Smooth muscle cell (in vitro differentiated cells): ENCODE measurements around the gene KCTD7. TPM values are rescaled to one million over a fixed set of nuclear protein-coding genes. Genes with fewer than 3 reads are reported as not detected.

Experiments
- DNase-seq: peaks from one replicate; lab custom pipeline; 2025; ENCODE audit not compliant: unreplicated experiment; lab: John Stamatoyannopoulos, UW
- H2AFZ ChIP-seq: fragments of 200-600 bp; sonication (generic); 2 replicates; pipeline ENCODE4 v1.6.0; 2016; ENCODE audit warnings: antibody characterized with exemption, low read depth, mild to moderate bottlenecking
- H3F3A ChIP-seq: fragments of 200-600 bp; sonication (generic); 2 replicates; pipeline ENCODE4 v1.6.0; 2017; ENCODE audit warnings: antibody characterized with exemption, low read depth
- H3K27ac ChIP-seq: fragments of 200-600 bp; sonication (generic); 2 replicates; pipeline ENCODE4 v1.5.1; 2016; ENCODE audit warnings: low read depth, mild to moderate bottlenecking
- H3K27me3 ChIP-seq: fragments of 200-600 bp; sonication (generic); 2 replicates; pipeline ENCODE4 v1.6.1; 2016; ENCODE audit warnings: low read depth, mild to moderate bottlenecking
- H3K36me3 ChIP-seq: fragments of 200-600 bp; sonication (generic); 2 replicates; pipeline ENCODE4 v1.5.1; 2016; ENCODE audit warnings: low read depth
- H3K4me1 ChIP-seq: fragments of 200-600 bp; sonication (generic); 2 replicates; pipeline ENCODE4 v1.5.1; 2016; ENCODE audit warnings: low read depth
- H3K4me2 ChIP-seq: fragments of 200-600 bp; sonication (generic); 2 replicates; pipeline ENCODE4 v1.6.0; 2016; ENCODE audit warnings: mild to moderate bottlenecking
- H3K4me3 ChIP-seq: fragments of 200-600 bp; sonication (generic); 2 replicates; pipeline ENCODE4 v1.5.1; 2016; ENCODE audit warnings: mild to moderate bottlenecking
- H3K79me2 ChIP-seq: fragments of 200-600 bp; sonication (generic); 2 replicates; pipeline ENCODE4 v1.6.0; 2016; ENCODE audit warnings: low read depth, mild to moderate bottlenecking
- H3K9ac ChIP-seq: fragments of 200-600 bp; sonication (generic); 2 replicates; pipeline ENCODE4 v1.6.0; 2016; ENCODE audit warnings: low read depth
- H3K9me3 ChIP-seq: fragments of 200-600 bp; sonication (generic); replicated peaks from 2 replicates; pipeline ENCODE4 v1.5.1; 2016; ENCODE audit warnings: low read depth
- H4K20me1 ChIP-seq: fragments of 200-600 bp; sonication (generic); 2 replicates; pipeline ENCODE4 v1.6.0; 2016; ENCODE audit warnings: low read depth
- WGBS: methylation state at CpG from one replicate; pipeline ENCODE4 v1.1.7; 2016; ENCODE audit warnings: low lambda C conversion rate; 5-methylcytosine and 5-hydroxymethylcytosine counted together
- polyA plus RNA-seq: library from polyadenylated mRNA; unstranded; fragments of >200 nt; fragmentation: Nextera tagmentation; extraction: Ambion mirVana; gene quantifications from 2 replicates; pipeline ENCODE4 v1.2.1, GENCODE V29; 2016
- total RNA-seq: library from RNA; depleted of rRNA; stranded (reverse); fragments of >200 nt; gene quantifications from 2 replicates; pipeline ENCODE4 v1.2.3, GENCODE V29; 2014
- TF ChIP-seq, protein P1 (sequence below): fragments of 200-600 bp; sonication (generic); IDR thresholded peaks from 2 replicates; pipeline ENCODE4 v1.5.1; 2017; ENCODE audit warnings: borderline replicate concordance, mild to moderate bottlenecking, antibody characterized with exemption; ENCODE audit not compliant: insufficient read depth, poor library complexity, severe bottlenecking

Gene KCTD7
- total and polyA plus RNA-seq, 2 experiments from 2014 or later: 3.9 to 6.3 TPM

DNA sequence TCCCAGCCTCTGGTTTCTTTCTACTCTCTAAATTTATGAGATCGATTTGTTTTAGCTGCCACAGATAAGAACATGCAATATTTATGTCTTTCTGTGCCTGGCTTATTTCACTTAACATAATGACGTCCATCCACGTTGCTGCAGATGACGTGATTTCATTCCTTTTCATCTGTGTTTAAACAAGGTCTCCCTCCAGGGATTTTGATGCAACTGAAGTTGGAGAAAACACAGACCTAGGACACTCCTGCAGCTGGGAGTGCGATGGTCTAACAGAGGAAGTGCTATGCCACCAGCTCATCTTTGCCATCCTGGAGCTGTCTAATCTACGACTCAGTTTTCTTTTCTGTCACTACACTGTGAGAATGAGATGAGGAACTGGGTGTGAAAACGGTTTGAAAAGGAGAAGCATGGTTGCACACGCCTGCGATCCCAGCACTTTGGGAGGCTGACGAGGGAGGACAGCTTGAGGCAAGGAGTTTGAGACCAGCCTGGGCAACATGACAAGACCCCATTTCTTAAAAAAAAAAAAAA is 1.5 kb upstream of the KCTD7 start:
- peak overlapping the region; percentile 79 for H3K27ac ChIP-seq
- 22% methylated on average over 10 of the region's 10 CpGs for WGBS
- no peaks in the 10 kb centered on the region for H3K36me3 ChIP-seq
- no peaks in the 10 kb centered on the region for H3K27me3 ChIP-seq
- H3K9me3 ChIP-seq: no peaks in the 10 kb centered on the region
- H3F3A ChIP-seq: peaks cover 11% of the 10 kb centered on the region
- no peaks in the 10 kb centered on the region for H4K20me1 ChIP-seq
- TF ChIP-seq, protein P1, sequence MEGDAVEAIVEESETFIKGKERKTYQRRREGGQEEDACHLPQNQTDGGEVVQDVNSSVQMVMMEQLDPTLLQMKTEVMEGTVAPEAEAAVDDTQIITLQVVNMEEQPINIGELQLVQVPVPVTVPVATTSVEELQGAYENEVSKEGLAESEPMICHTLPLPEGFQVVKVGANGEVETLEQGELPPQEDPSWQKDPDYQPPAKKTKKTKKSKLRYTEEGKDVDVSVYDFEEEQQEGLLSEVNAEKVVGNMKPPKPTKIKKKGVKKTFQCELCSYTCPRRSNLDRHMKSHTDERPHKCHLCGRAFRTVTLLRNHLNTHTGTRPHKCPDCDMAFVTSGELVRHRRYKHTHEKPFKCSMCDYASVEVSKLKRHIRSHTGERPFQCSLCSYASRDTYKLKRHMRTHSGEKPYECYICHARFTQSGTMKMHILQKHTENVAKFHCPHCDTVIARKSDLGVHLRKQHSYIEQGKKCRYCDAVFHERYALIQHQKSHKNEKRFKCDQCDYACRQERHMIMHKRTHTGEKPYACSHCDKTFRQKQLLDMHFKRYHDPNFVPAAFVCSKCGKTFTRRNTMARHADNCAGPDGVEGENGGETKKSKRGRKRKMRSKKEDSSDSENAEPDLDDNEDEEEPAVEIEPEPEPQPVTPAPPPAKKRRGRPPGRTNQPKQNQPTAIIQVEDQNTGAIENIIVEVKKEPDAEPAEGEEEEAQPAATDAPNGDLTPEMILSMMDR: no peak
- H3K4me3 ChIP-seq: peak overlapping the region; percentile 66
- no peak overlapping the region for H2AFZ ChIP-seq
- H3K79me2 ChIP-seq: peaks cover 20% of the 10 kb centered on the region
- peak; percentile 7 for DNase-seq
- no peak overlapping the region for H3K9ac ChIP-seq
- H3K4me1 ChIP-seq: peaks cover 4% of the 10 kb centered on the region
- H3K4me2 ChIP-seq: peak overlapping the region; percentile 84

DNA sequence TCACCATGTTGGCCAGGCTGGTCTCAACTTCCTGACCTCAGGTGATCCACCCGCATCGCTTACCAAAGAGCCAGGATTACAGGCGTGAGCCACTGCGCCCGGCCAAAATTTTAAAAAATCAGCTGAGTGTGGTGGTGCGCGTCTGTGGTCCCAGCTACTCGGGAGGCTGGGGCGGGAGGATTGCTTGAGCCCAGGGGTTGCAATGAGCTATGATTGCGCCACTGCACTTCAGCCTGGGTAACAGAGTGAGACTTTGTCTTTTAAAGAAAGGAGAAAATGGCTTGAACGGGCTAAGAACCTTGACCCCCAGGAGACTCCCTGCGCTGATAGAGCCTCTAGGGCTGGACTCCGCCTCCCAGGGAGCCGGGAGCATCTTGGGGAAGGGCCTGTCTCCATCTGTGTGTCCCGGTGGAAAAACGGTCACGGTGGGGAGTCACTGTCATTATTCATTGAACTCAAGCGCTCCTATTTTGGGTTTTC is 760 bp upstream of the KCTD7 start:
- peak overlapping the region; percentile 66 for H3K4me3 ChIP-seq
- no peaks in the 10 kb centered on the region for H3K27me3 ChIP-seq
- peaks cover 4% of the 10 kb centered on the region for H3K4me1 ChIP-seq
- TF ChIP-seq, protein P1: no peak
- peaks cover 20% of the 10 kb centered on the region for H3K79me2 ChIP-seq
- 11% methylated on average over 18 of the region's 18 CpGs for WGBS
- peaks cover 11% of the 10 kb centered on the region for H3F3A ChIP-seq
- peak overlapping the region; percentile 66 for H3K9ac ChIP-seq
- H2AFZ ChIP-seq: peak overlapping the region; percentile 63
- H3K4me2 ChIP-seq: peak overlapping the region; percentile 84
- DNase-seq: no peak
- H3K9me3 ChIP-seq: no peaks in the 10 kb centered on the region
- H3K36me3 ChIP-seq: no peaks in the 10 kb centered on the region
- H3K27ac ChIP-seq: peak overlapping the region; percentile 79
- no peaks in the 10 kb centered on the region for H4K20me1 ChIP-seq

DNA sequence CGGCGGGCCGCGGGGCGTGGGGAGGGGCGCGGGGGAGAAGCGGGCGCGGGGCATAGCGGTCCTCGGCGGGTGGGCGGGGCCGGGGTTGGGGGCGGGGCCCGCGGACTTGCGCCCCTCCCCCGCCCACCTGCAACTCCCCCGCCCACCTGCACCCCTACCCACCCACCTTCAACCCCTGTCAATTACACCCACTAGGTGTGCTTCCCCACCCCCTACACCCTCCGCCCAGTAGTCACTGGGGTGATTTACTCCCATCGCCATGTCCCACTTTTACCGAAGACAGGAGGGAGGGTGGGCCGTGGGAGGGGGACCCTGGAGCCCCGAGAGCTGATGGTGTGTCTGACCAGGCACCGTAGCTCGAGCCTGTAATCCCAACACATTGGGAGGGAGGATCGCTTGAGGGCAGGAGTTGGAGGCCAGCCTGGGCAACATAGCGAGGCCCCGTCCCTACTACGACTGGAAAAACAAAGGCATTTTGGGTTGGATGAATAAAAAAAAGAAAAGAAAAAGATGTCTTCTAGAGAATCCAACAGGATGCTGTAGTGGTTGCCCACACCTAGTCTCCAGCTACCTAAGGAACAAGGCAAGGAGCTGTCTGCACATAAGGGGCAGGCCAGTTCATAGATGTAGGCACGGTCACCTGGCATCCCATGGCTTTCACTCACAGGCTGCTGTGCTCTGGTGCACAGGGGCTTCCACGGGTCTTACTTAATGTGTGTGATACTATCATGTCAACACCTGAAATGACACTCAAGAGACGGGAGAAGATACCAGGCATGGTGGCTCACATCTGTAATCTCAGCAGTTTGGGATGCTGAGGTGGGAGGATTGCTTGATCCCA is 761 bp downstream of the KCTD7 start:
- H3K36me3 ChIP-seq: no peaks in the 10 kb centered on the region
- peak overlapping the region; percentile 81 for H3K9ac ChIP-seq
- WGBS: 52% methylated on average over 14 of the region's 35 CpGs
- no peaks in the 10 kb centered on the region for H3K9me3 ChIP-seq
- TF ChIP-seq, protein P1: no peak
- peak overlapping the region; percentile 94 for H3K4me2 ChIP-seq
- no peaks in the 10 kb centered on the region for H4K20me1 ChIP-seq
- H3K27ac ChIP-seq: peak overlapping the region; percentile 87
- no peaks in the 10 kb centered on the region for H3K27me3 ChIP-seq
- peaks cover 13% of the 10 kb centered on the region for H3F3A ChIP-seq
- H3K4me3 ChIP-seq: peak overlapping the region; percentile 68
- peaks cover 20% of the 10 kb centered on the region for H3K79me2 ChIP-seq
- DNase-seq: no peak
- H2AFZ ChIP-seq: no peak overlapping the region
- H3K4me1 ChIP-seq: peaks cover 4% of the 10 kb centered on the region
